ENCODE results near the gene EML5.

Gene EML5

GRCh38 chr14:88639221-88639620 is 153.5 kb downstream of the EML5 start:
- Histone ChIP-seq H3K9ac (ENCODE audit: low read depth, low read length) (no peak overlapping the region), H3K36me3 (ENCODE audit: insufficient read depth, low read length) (no peaks in the 10 kb centered on the region), H3K4me2 (ENCODE audit: low read length) (no peak overlapping the region), H3K27me3 (ENCODE audit: control insufficient read depth, insufficient read depth, low read length) (no peaks in the 10 kb centered on the region), H3K4me3 (ENCODE audit: low read length) (no peak overlapping the region), H3K4me1 (ENCODE audit: control insufficient read depth, insufficient read depth, low read length) (no peaks in the 10 kb centered on the region), H3K9me3 (replicated peaks; ENCODE audit: low read length) (peaks cover 3% of the 10 kb centered on the region)

- Histone ChIP-seq H3K4me3 (ENCODE audit: low read length) (no peak overlapping the region), H3K36me3 (ENCODE audit: insufficient read depth, low read length) (no peaks in the 10 kb centered on the region), H3K4me2 (ENCODE audit: low read length) (no peak overlapping the region), H3K4me1 (ENCODE audit: control insufficient read depth, insufficient read depth, low read length) (no peaks in the 10 kb centered on the region), H3K9ac (ENCODE audit: low read depth, low read length) (no peak overlapping the region), H3K27me3 (ENCODE audit: control insufficient read depth, insufficient read depth, low read length) (no peaks in the 10 kb centered on the region), H3K9me3 (replicated peaks; ENCODE audit: low read length) (no peaks in the 10 kb centered on the region)
Observed at GRCh38 chr14:88632512-88632911, 160.2 kb downstream of the EML5 start.

GRCh38 chr14:88631091-88631490 is 161.7 kb downstream of the EML5 start:
- H3K9me3 ChIP-seq (replicated peaks; ENCODE audit: low read length): no peaks in the 10 kb centered on the region
- no peak overlapping the region for H3K4me3 ChIP-seq (ENCODE audit: low read length)
- no peak overlapping the region for H3K4me2 ChIP-seq (ENCODE audit: low read length)
- H3K27me3 ChIP-seq (ENCODE audit: control insufficient read depth, insufficient read depth, low read length): no peaks in the 10 kb centered on the region
- no peak overlapping the region for H3K9ac ChIP-seq (ENCODE audit: low read depth, low read length)
- no peaks in the 10 kb centered on the region for H3K36me3 ChIP-seq (ENCODE audit: insufficient read depth, low read length)
- H3K4me1 ChIP-seq (ENCODE audit: control insufficient read depth, insufficient read depth, low read length): no peaks in the 10 kb centered on the region

- Histone ChIP-seq H3K4me1 (ENCODE audit: control insufficient read depth, insufficient read depth, low read length) (no peaks in the 10 kb centered on the region), H3K9me3 (replicated peaks; ENCODE audit: low read length) (no peaks in the 10 kb centered on the region), H3K9ac (ENCODE audit: low read depth, low read length) (no peak overlapping the region), H3K4me3 (ENCODE audit: low read length) (no peak overlapping the region), H3K27me3 (ENCODE audit: control insufficient read depth, insufficient read depth, low read length) (no peaks in the 10 kb centered on the region), H3K4me2 (ENCODE audit: low read length) (no peak overlapping the region), H3K36me3 (ENCODE audit: insufficient read depth, low read length) (no peaks in the 10 kb centered on the region)
Observed at GRCh38 chr14:88630565-88630964, 162.2 kb downstream of the EML5 start.

GRCh38 chr14:88628462-88628861 is 164.3 kb downstream of the EML5 start:
- no peaks in the 10 kb centered on the region for H3K27me3 ChIP-seq (ENCODE audit: control insufficient read depth, insufficient read depth, low read length)
- no peaks in the 10 kb centered on the region for H3K4me1 ChIP-seq (ENCODE audit: control insufficient read depth, insufficient read depth, low read length)
- H3K4me3 ChIP-seq (ENCODE audit: low read length): no peak overlapping the region
- H3K9me3 ChIP-seq (replicated peaks; ENCODE audit: low read length): no peaks in the 10 kb centered on the region
- no peak overlapping the region for H3K4me2 ChIP-seq (ENCODE audit: low read length)
- no peak overlapping the region for H3K9ac ChIP-seq (ENCODE audit: low read depth, low read length)
- H3K36me3 ChIP-seq (ENCODE audit: insufficient read depth, low read length): no peaks in the 10 kb centered on the region

GRCh38 chr14:88628033-88628432 is 164.7 kb downstream of the EML5 start:
- no peak overlapping the region for H3K4me2 ChIP-seq (ENCODE audit: low read length)
- no peaks in the 10 kb centered on the region for H3K36me3 ChIP-seq (ENCODE audit: insufficient read depth, low read length)
- no peaks in the 10 kb centered on the region for H3K27me3 ChIP-seq (ENCODE audit: control insufficient read depth, insufficient read depth, low read length)
- no peak overlapping the region for H3K4me3 ChIP-seq (ENCODE audit: low read length)
- no peaks in the 10 kb centered on the region for H3K9me3 ChIP-seq (replicated peaks; ENCODE audit: low read length)
- no peaks in the 10 kb centered on the region for H3K4me1 ChIP-seq (ENCODE audit: control insufficient read depth, insufficient read depth, low read length)
- no peak overlapping the region for H3K9ac ChIP-seq (ENCODE audit: low read depth, low read length)

- H3K9me3 ChIP-seq (replicated peaks; ENCODE audit: low read length): no peaks in the 10 kb centered on the region
- no peak overlapping the region for H3K4me2 ChIP-seq (ENCODE audit: low read length)
- no peaks in the 10 kb centered on the region for H3K36me3 ChIP-seq (ENCODE audit: insufficient read depth, low read length)
- H3K4me1 ChIP-seq (ENCODE audit: control insufficient read depth, insufficient read depth, low read length): no peaks in the 10 kb centered on the region
- no peak overlapping the region for H3K9ac ChIP-seq (ENCODE audit: low read depth, low read length)
- no peak overlapping the region for H3K4me3 ChIP-seq (ENCODE audit: low read length)
- no peaks in the 10 kb centered on the region for H3K27me3 ChIP-seq (ENCODE audit: control insufficient read depth, insufficient read depth, low read length)
Observed at GRCh38 chr14:88625671-88626070, 167.1 kb downstream of the EML5 start.

GRCh38 chr14:88621100-88621499 is 171.7 kb downstream of the EML5 start:
- Histone ChIP-seq H3K9ac (ENCODE audit: low read depth, low read length) (no peak overlapping the region), H3K4me3 (ENCODE audit: low read length) (no peak overlapping the region), H3K36me3 (ENCODE audit: insufficient read depth, low read length) (peaks cover 1% of the 10 kb centered on the region)

GRCh38 chr14:88618476-88618875 is 174.3 kb downstream of the EML5 start:
- H3K9me3 ChIP-seq (replicated peaks; ENCODE audit: low read length): no peaks in the 10 kb centered on the region
- no peak overlapping the region for H3K4me3 ChIP-seq (ENCODE audit: low read length)
- no peak overlapping the region for H3K9ac ChIP-seq (ENCODE audit: low read depth, low read length)
- peaks cover 14% of the 10 kb centered on the region for H3K36me3 ChIP-seq (ENCODE audit: insufficient read depth, low read length)
- H3K4me1 ChIP-seq (ENCODE audit: control insufficient read depth, insufficient read depth, low read length): peaks cover 18% of the 10 kb centered on the region
- no peak overlapping the region for H3K4me2 ChIP-seq (ENCODE audit: low read length)
- no peaks in the 10 kb centered on the region for H3K27me3 ChIP-seq (ENCODE audit: control insufficient read depth, insufficient read depth, low read length)

More at GRCh38 chr14:88621100-88621499, 171.7 kb downstream of the EML5 start:
- no peaks in the 10 kb centered on the region for H3K9me3 ChIP-seq (replicated peaks; ENCODE audit: low read length)
- no peak overlapping the region for H3K4me2 ChIP-seq (ENCODE audit: low read length)
- no peaks in the 10 kb centered on the region for H3K4me1 ChIP-seq (ENCODE audit: control insufficient read depth, insufficient read depth, low read length)
- H3K27me3 ChIP-seq (ENCODE audit: control insufficient read depth, insufficient read depth, low read length): no peaks in the 10 kb centered on the region

GRCh38 chr14:88617479-88617878 is 175.3 kb downstream of the EML5 start:
- peaks cover 28% of the 10 kb centered on the region for H3K4me1 ChIP-seq (ENCODE audit: control insufficient read depth, insufficient read depth, low read length)
- no peak overlapping the region for H3K4me2 ChIP-seq (ENCODE audit: low read length)
- H3K27me3 ChIP-seq (ENCODE audit: control insufficient read depth, insufficient read depth, low read length): no peaks in the 10 kb centered on the region
- H3K4me3 ChIP-seq (ENCODE audit: low read length): no peak overlapping the region
- H3K36me3 ChIP-seq (ENCODE audit: insufficient read depth, low read length): peaks cover 14% of the 10 kb centered on the region
- no peak overlapping the region for H3K9ac ChIP-seq (ENCODE audit: low read depth, low read length)
- H3K9me3 ChIP-seq (replicated peaks; ENCODE audit: low read length): no peaks in the 10 kb centered on the region

GRCh38 chr14:88616697-88617096 is 176.1 kb downstream of the EML5 start:
- Histone ChIP-seq H3K4me3 (ENCODE audit: low read length) (no peak overlapping the region), H3K9ac (ENCODE audit: low read depth, low read length) (no peak overlapping the region), H3K27me3 (ENCODE audit: control insufficient read depth, insufficient read depth, low read length) (no peaks in the 10 kb centered on the region), H3K4me2 (ENCODE audit: low read length) (no peak overlapping the region), H3K36me3 (ENCODE audit: insufficient read depth, low read length) (peaks cover 21% of the 10 kb centered on the region), H3K9me3 (replicated peaks; ENCODE audit: low read length) (no peaks in the 10 kb centered on the region), H3K4me1 (ENCODE audit: control insufficient read depth, insufficient read depth, low read length) (peaks cover 36% of the 10 kb centered on the region)

GRCh38 chr14:88614218-88614907 is 178.4 kb downstream of the EML5 start:
- Histone ChIP-seq H3K9ac (ENCODE audit: low read depth, low read length) (peak overlapping the region; percentile 66), H3K27me3 (ENCODE audit: control insufficient read depth, insufficient read depth, low read length) (no peaks in the 10 kb centered on the region), H3K4me1 (ENCODE audit: control insufficient read depth, insufficient read depth, low read length) (peaks cover 41% of the 10 kb centered on the region)

More at GRCh38 chr14:88614218-88614907, 178.4 kb downstream of the EML5 start:
- Histone ChIP-seq H3K4me2 (ENCODE audit: low read length) (peak overlapping the region; percentile 67), H3K36me3 (ENCODE audit: insufficient read depth, low read length) (peaks cover 44% of the 10 kb centered on the region), H3K4me3 (ENCODE audit: low read length) (peak overlapping the region; percentile 33), H3K9me3 (replicated peaks; ENCODE audit: low read length) (no peaks in the 10 kb centered on the region)
